Left lung (tissue), 10 donors: ENCODE data around the gene GALC. TPM values are rescaled to one million over a fixed set of nuclear protein-coding genes. Genes with fewer than 3 reads are reported as not detected.

Experiments used
- ATAC-seq: fragments of 200-7000 bp; cut with Tn5 transposase; one replicate; pipeline ENCODE4 v1.9.1; 2020; ENCODE audit warnings: moderate library complexity
- DNase-seq, 4 donors: peaks; one replicate each; pipeline ENCODE4 v3.0.0-alpha.2; 2013 to 2020
- H3K27ac ChIP-seq, 2 donors: fragments of 200-600 bp; sonication (generic) in 1 of 2; one replicate each; pipeline versions ENCODE4 v1.5.0 to v1.8.0; 2020 to 2021
- H3K27me3 ChIP-seq, 2 donors: fragments of 200-600 bp; sonication (generic) in 1 of 2; one replicate each; pipeline versions ENCODE4 v1.5.0 to v1.8.0; 2020 to 2021
- H3K36me3 ChIP-seq, 2 donors: fragments of 200-600 bp; sonication (generic) in 1 of 2; one replicate each; pipeline versions ENCODE4 v1.5.0 to v1.8.0; 2020 to 2021
- H3K4me1 ChIP-seq, 2 donors: fragments of 200-600 bp; one replicate each; pipeline ENCODE4 v1.8.0; 2021
- H3K4me3 ChIP-seq, 2 donors: fragments of 200-600 bp; sonication (generic) in 1 of 2; one replicate each; pipeline versions ENCODE4 v1.5.0 to v1.8.0; 2020 to 2021; ENCODE audit warnings: mild to moderate bottlenecking in 1 of 2
- H3K9me3 ChIP-seq, 2 donors: fragments of 200-600 bp; sonication (generic) in 1 of 2; one replicate each; pipeline versions ENCODE4 v1.5.0 to v1.8.0; 2020 to 2021
- CTCF ChIP-seq, 2 donors: fragments of 200-600 bp; sonication (generic) in 1 of 2; IDR thresholded peaks; one replicate each; pipeline versions ENCODE4 v1.5.0 to v1.8.0; 2021; ENCODE audit warnings: antibody characterized with exemption in 2 of 2
- intact Hi-C, 2 donors: fragments of 100-400 bp; cut with DNase I; formaldehyde crosslinking; loops; one replicate each; pipeline versions ENCODE4 v1.11.2 to v1.14.2; 2022
- polyA plus RNA-seq, 6 donors: library from polyadenylated mRNA; unstranded; fragments of 120-200 nt; gene quantifications; one replicate each; pipeline ENCODE4 v1.2.1, GENCODE V29; 2013; ENCODE audit not compliant: insufficient read length in 6 of 6
- total RNA-seq, 2 donors: library from RNA; stranded (reverse); fragmentation: NEBNext Ultra II Directional; extraction: Animal tissue kit (Norgen Biotek cat#: 25700); gene quantifications; one replicate each; pipeline ENCODE4 v1.2.1, GENCODE V29; 2021
- donor health status: DM: no; HTN: yes; CAD: no.
- donor health status: DM: no; HTN: no; CAD: no.

Gene GALC
- total and polyA plus RNA-seq, 8 donors, result 29.3 to 48.3 (median 33.2) TPM

GRCh38 chr14:88004506-88005036, 11.6 kb upstream of the GALC start:
- H3K27ac ChIP-seq, result peak overlapping the region in 1 of 2 donors; percentile 85
- ATAC-seq (no peak), DNase-seq (no peak)
- H3K4me1 ChIP-seq, result peaks cover 0 to 52% of the 10 kb centered on the region in 2 donors
- H3K4me3 ChIP-seq, result peak overlapping the region in 1 of 2 donors; percentile 41
- intact Hi-C loops, result no loop called here
- no peaks in the 10 kb centered on the region for H3K9me3 ChIP-seq
- no peaks in the 10 kb centered on the region for H3K36me3 ChIP-seq
- H3K27me3 ChIP-seq, result no peaks in the 10 kb centered on the region
- TF ChIP-seq CTCF (IDR thresholded peaks at IDR 0.05), result no peak

GRCh38 chr14:88003425-88003824, 10.4 kb upstream of the GALC start:
- no peak for ATAC-seq
- TF ChIP-seq CTCF (IDR thresholded peaks at IDR 0.05), result no peak
- no peaks in the 10 kb centered on the region for H3K36me3 ChIP-seq
- intact Hi-C loops, result no loop called here
- DNase-seq, result no peak
- no peaks in the 10 kb centered on the region for H3K9me3 ChIP-seq
- H3K4me1 ChIP-seq, result peaks cover 0 to 48% of the 10 kb centered on the region in 2 donors
- no peak overlapping the region for H3K4me3 ChIP-seq
- no peaks in the 10 kb centered on the region for H3K27me3 ChIP-seq
- peak overlapping the region in 1 of 2 donors; percentile 82 for H3K27ac ChIP-seq

- H3K4me1 ChIP-seq, result peaks cover 0 to 42% of the 10 kb centered on the region in 2 donors
- no peaks in the 10 kb centered on the region for H3K27me3 ChIP-seq
- ATAC-seq (peak; percentile 32), DNase-seq (no peak)
- no peaks in the 10 kb centered on the region for H3K9me3 ChIP-seq
- H3K36me3 ChIP-seq, result no peaks in the 10 kb centered on the region
- no peak for TF ChIP-seq CTCF (IDR thresholded peaks at IDR 0.05)
- no peak overlapping the region for H3K4me3 ChIP-seq
- peak overlapping the region in 1 of 2 donors; percentile 82 for H3K27ac ChIP-seq
- intact Hi-C loops, result no loop called here
Observed at GRCh38 chr14:88002421-88003075, 9.6 kb upstream of the GALC start.

GRCh38 chr14:87999277-87999676, 6.3 kb upstream of the GALC start:
- DNase-seq (no peak), ATAC-seq (peak; percentile 36)
- no peak for TF ChIP-seq CTCF (IDR thresholded peaks at IDR 0.05)
- H3K4me3 ChIP-seq, result no peak overlapping the region
- peaks cover 0 to 51% of the 10 kb centered on the region in 2 donors for H3K4me1 ChIP-seq
- no peaks in the 10 kb centered on the region for H3K27me3 ChIP-seq
- H3K9me3 ChIP-seq, result no peaks in the 10 kb centered on the region
- intact Hi-C loops, result no loop called here
- H3K27ac ChIP-seq, result peak overlapping the region in 1 of 2 donors; percentile 59
- no peaks in the 10 kb centered on the region for H3K36me3 ChIP-seq

- H3K36me3 ChIP-seq, result no peaks in the 10 kb centered on the region
- H3K9me3 ChIP-seq, result no peaks in the 10 kb centered on the region
- H3K27ac ChIP-seq, result peak overlapping the region in 1 of 2 donors; percentile 59
- no peak for TF ChIP-seq CTCF (IDR thresholded peaks at IDR 0.05)
- no peak for DNase-seq
- ATAC-seq, result no peak
- intact Hi-C loops, result no loop called here
- no peaks in the 10 kb centered on the region for H3K27me3 ChIP-seq
- peaks cover 2 to 58% of the 10 kb centered on the region in 2 donors for H3K4me1 ChIP-seq
- no peak overlapping the region for H3K4me3 ChIP-seq
Observed at GRCh38 chr14:87998482-87998881, 5.5 kb upstream of the GALC start.
